ENCODE data around the gene NCOA5.

- TF ChIP-seq CTCF (IDR thresholded peaks at IDR 0.05 in 2 of 3, conservative IDR thresholded peaks at IDR 0.05 in 1 of 3; ENCODE audit: insufficient read depth in 2 of 3, low read depth in 1 of 3, low read length in 3 of 3) (no peak), CHAMP1 (IDR thresholded peaks at IDR 0.05) (no peak), EP300 (IDR thresholded peaks at IDR 0.05; ENCODE audit: low read length) (no peak)
Observed at GRCh38 chr20:46083531-46084061, 6.2 kb downstream of the NCOA5 start.
